ENCODE results near the gene ZNF397. TPM values are rescaled to one million over a fixed set of nuclear protein-coding genes. Genes with fewer than 3 reads are reported as not detected.

ZNF397 gene
- total and polyA plus RNA-seq, 9 of the 15 experiments (the other 6 are each of a cell fraction or from before 2014, with no cell fraction given), result 6.4 to 24.2 (median 19.3) TPM

GRCh38 chr18:35231052-35231451 lies 9.8 kb upstream of the ZNF397 start (continued):
- TF ChIP-seq, protein P1, sequence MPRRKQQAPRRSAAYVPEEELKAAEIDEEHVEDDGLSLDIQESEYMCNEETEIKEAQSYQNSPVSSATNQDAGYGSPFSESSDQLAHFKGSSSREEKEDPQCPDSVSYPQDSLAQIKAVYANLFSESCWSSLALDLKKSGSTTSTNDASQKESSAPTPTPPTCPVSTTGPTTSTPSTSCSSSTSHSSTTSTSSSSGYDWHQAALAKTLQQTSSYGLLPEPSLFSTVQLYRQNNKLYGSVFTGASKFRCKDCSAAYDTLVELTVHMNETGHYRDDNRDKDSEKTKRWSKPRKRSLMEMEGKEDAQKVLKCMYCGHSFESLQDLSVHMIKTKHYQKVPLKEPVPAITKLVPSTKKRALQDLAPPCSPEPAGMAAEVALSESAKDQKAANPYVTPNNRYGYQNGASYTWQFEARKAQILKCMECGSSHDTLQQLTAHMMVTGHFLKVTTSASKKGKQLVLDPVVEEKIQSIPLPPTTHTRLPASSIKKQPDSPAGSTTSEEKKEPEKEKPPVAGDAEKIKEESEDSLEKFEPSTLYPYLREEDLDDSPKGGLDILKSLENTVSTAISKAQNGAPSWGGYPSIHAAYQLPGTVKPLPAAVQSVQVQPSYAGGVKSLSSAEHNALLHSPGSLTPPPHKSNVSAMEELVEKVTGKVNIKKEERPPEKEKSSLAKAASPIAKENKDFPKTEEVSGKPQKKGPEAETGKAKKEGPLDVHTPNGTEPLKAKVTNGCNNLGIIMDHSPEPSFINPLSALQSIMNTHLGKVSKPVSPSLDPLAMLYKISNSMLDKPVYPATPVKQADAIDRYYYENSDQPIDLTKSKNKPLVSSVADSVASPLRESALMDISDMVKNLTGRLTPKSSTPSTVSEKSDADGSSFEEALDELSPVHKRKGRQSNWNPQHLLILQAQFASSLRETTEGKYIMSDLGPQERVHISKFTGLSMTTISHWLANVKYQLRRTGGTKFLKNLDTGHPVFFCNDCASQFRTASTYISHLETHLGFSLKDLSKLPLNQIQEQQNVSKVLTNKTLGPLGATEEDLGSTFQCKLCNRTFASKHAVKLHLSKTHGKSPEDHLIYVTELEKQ (CRISPR knock-in tag; IDR thresholded peaks at IDR 0.05), result no peak
- TF ChIP-seq MYNN (IDR thresholded peaks at IDR 0.05) (no peak), MYNN (CRISPR knock-in tag; IDR thresholded peaks at IDR 0.05) (no peak), ZNF324 (CRISPR knock-in tag; IDR thresholded peaks at IDR 0.05) (no peak), ZNF639 (CRISPR knock-in tag; conservative IDR thresholded peaks at IDR 0.05 in 1 of 2, IDR thresholded peaks at IDR 0.05 in 1 of 2) (no peak), ZC3H8 (IDR thresholded peaks at IDR 0.05) (no peak), ZBTB33 (CRISPR knock-in tag; IDR thresholded peaks at IDR 0.05) (peak; percentile 43; the same call in 1 of the 2 replicates), NR3C1 (CRISPR knock-in tag; IDR thresholded peaks at IDR 0.05) (no peak), ZNF277 (CRISPR knock-in tag; IDR thresholded peaks at IDR 0.05; ENCODE audit: borderline replicate concordance) (no peak), BDP1 (IDR thresholded peaks at IDR 0.05; ENCODE audit: insufficient read depth, insufficient read length) (no peak), TEAD4 (IDR thresholded peaks at IDR 0.05; ENCODE audit: low read length) (0 out of 2 replicates have a peak, but pooled peaks have one; percentile 31), TEAD4 (CRISPR knock-in tag; IDR thresholded peaks at IDR 0.05; ENCODE audit: borderline replicate concordance) (no peak), FIP1L1 (IDR thresholded peaks at IDR 0.05; ENCODE audit: low read depth, low read length, poor library complexity, severe bottlenecking) (no peak), ZNF239 (CRISPR knock-in tag; IDR thresholded peaks at IDR 0.05) (no peak), ZNF146 (CRISPR knock-in tag; IDR thresholded peaks at IDR 0.05; ENCODE audit: unreplicated experiment) (no peak), TFAM (CRISPR knock-in tag; conservative IDR thresholded peaks at IDR 0.05) (no peak), MYBL2 (IDR thresholded peaks at IDR 0.05; ENCODE audit: low read depth) (peak; percentile 52; the same call in 1 of the 2 replicates), MYBL2 (CRISPR knock-in tag; IDR thresholded peaks at IDR 0.05; ENCODE audit: borderline replicate concordance) (no peak), MECOM (CRISPR knock-in tag; IDR thresholded peaks at IDR 0.05) (no peak), GABPB1 (CRISPR knock-in tag; IDR thresholded peaks at IDR 0.05) (no peak), POLR2B (IDR thresholded peaks at IDR 0.05; ENCODE audit: low read depth, partially characterized antibody) (no peak)

Measured in K562 (cell line).